GM12873 (cell line): ENCODE data around the gene DNAJC10.

Experiments
- TF ChIP-seq, protein P1 (sequence below): IDR thresholded peaks from 2 replicates; pipeline ENCODE4 v1.5.1; 2012; ENCODE audit warnings: low read depth, mild to moderate bottlenecking, moderate library complexity, low read length, control low read depth; ENCODE audit not compliant: insufficient read depth; ENCODE audit errors: missing control alignments

Gene DNAJC10

DNA sequence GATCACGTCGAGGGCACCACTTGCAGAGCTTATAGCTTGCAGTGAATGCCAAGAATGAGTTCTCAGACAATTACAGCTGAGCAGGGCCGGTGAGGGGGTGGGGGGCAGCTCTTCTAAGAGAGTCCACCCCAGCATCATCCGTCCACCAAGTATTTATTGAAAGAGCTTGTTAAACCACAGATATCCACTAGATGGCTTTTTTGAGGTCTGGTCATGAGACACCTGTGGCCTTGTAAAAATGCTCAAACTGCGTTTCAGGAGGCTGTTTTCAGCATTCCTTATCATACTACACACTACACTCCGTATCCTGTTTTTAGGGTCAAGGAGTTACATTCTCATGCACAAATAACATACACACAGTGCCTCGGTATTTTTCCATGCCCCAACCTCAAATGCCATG, 51.5 kb downstream of the DNAJC10 start:
- TF ChIP-seq, protein P1, sequence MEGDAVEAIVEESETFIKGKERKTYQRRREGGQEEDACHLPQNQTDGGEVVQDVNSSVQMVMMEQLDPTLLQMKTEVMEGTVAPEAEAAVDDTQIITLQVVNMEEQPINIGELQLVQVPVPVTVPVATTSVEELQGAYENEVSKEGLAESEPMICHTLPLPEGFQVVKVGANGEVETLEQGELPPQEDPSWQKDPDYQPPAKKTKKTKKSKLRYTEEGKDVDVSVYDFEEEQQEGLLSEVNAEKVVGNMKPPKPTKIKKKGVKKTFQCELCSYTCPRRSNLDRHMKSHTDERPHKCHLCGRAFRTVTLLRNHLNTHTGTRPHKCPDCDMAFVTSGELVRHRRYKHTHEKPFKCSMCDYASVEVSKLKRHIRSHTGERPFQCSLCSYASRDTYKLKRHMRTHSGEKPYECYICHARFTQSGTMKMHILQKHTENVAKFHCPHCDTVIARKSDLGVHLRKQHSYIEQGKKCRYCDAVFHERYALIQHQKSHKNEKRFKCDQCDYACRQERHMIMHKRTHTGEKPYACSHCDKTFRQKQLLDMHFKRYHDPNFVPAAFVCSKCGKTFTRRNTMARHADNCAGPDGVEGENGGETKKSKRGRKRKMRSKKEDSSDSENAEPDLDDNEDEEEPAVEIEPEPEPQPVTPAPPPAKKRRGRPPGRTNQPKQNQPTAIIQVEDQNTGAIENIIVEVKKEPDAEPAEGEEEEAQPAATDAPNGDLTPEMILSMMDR = peak; percentile 60

DNA sequence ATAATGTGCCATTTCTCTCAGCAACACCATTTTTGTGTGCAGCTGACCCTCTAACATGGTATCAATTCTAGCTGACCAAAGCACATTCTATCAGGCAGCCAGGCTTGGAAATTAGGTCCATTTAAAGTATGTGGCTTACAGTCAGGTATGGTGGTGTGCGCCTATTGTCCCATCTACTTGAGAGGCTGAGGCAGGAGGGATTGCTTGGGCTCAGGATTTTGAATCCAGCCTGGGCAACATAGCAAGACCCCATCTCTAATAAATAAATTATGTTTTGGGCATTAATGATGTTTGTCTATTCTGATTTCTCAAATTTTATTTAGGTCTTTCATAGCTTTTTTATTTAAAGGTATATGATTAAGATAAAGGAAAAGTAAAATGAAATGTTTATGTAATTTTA, 63.3 kb downstream of the DNAJC10 start:
- TF ChIP-seq, protein P1 = no peak

DNA sequence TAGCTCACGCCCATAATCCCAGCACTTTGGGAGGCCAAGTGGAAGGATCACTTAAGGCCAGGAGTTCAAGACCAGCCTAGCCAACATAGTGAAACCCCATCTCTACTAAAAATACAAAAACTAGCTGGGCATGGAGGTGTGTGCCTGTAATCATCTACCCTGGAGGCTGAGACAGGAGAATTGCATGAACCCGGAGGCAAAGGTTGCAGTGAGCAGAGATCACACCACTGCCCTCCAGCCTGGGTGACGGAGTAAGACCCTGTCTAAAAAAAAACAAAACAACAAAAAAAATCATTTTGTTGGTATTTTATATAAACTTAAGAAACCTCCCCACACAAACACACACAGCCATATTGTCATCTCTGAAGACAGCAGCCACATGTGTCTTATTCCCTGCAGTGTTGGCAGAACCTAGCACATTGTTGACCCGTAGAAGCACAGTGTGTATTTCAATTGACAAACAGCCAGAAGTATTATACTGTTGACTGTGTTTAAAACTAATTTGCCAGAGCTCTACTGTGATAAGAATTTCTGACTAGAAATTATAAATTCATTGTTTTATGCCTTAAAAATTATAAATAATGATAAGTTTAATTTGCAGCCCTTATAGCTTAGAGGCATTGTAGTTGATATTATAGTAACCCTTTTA, 68.1 kb downstream of the DNAJC10 start:
- TF ChIP-seq, protein P1 = no peak

DNA sequence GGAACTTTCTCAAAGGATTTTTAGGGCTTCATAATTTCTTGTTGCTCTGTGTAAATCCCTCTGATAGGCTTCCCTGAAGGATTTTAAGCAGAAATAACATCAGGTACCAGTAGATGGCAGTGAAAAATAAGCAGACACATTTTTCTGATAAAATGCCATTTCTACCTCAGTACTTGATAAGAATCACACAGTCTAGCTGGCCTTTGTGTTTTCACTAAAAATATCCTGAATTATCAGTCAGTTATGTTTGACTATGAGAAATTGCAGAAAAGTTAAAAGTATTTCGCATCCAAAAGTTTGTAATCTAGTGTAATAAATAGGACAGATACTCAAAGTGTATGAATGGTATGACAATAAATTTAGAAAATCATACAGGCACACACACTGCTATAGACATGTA, 68.7 kb downstream of the DNAJC10 start:
- TF ChIP-seq, protein P1 = peak; percentile 37

DNA sequence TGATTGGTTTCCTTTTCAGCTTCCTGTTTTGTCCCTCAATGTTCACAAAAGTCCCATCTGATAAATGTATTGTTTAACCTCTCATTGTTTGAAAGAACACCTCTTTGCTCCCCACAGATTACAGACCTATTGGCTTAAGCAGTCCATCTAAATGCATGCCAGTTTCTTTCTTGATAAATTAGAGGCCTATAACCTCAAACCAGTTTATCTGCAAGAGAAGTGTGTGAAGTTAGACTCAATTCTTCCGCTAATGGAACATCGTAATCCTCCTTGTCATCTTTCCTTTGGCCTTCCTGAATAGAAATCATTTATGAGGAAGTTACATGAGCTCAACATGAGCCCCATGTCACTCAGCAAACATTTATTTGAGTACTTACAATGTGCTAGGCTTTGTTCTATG, 76.4 kb downstream of the DNAJC10 start:
- TF ChIP-seq, protein P1 = no peak

DNA sequence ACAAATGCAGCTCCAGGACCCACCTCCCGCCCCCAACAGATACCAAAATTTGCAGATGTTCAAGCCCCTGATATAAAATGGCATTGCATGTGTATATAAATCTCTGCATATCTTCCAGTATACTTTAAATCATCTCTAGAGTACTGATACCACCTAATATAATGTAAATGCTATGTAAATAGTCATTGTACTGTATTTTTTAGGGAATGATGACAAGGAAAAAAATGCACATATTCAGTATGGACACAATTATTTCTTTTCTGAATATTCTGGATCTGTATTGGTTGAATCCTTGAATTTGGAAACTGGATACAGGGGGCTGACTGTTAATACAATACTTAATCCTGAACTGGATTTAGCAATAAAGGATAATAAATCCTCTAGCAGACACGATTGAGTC, 82.7 kb downstream of the DNAJC10 start:
- TF ChIP-seq, protein P1 = no peak

DNA sequence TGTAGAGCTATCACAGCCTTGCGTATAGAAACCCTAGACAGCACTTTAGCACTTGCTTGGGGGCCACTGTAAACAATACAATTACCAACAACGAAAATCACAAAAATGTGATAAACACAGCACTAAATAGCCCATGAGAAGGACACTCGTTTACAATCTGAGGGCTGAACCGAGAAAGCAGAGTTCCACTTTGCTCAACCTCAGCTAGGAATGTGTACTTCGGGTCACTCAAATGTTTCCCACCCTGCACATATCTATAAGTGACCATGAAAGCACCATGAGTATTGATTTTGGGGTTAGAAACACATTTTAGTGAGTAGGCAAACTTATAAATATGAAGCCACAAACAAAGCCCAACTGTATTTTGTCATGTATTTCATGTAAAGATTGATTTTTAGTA, 88.1 kb downstream of the DNAJC10 start:
- TF ChIP-seq, protein P1 = no peak

DNA sequence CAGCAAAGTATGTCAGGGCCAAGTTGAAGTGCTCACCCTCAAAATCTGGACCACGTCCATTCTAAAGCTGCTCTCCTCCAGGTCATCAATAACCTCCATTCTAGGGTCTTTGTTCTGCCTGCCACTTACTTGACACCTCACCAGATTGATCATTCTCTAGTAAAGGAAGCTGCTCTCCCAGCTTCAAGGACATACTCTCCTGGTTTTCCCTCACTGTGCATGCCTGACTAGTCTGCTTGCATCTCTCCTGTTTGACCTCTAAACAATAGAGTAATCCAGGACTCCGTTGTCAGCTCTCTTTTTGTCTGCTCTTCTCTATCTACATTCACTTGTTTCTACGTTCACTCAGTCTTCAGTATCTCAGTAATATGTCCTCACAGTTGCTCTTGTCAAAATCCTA, 91.3 kb downstream of the DNAJC10 start:
- TF ChIP-seq, protein P1 = no peak
